Stimulated activated CD8-positive, alpha-beta memory T cell treated with anti-CD3 and anti-CD28 coated beads, Interleukin-4, amount 100 ng/mL, for 1 hour (primary cell): ENCODE results near the gene KIF16B.
"Not testable (repeated sequence)": the region's sequence is repeated elsewhere in the genome, so short reads cannot be mapped to it uniquely, and the experiment has no call there.

ENCODE experiments used
- DNase-seq, 2 donors: peaks; one replicate each; pipeline ENCODE4 v3.0.0-alpha.2; 2020; ENCODE audit warnings: low read depth in 2 of 2, low spot score in 1 of 2

The KIF16B gene

DNA sequence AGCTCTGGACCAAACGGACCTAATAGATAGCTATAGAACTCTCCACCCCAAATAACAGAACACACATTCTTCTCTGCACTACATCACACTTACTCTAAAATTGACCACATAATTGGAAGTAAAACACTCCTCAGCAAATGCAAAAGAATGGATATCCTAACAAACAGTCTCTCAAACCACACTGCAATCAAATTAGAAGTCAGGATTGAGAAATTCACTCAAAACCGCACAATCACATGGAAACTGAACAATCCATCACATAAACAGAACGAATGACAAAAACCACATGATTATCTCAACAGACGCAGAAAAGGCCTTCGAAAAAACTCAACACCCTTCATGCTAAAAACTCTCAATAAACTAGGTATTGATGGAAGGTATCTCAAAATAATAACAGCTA, 50.6 kb downstream of the KIF16B start:
- not testable (repeated sequence) for DNase-seq

DNA sequence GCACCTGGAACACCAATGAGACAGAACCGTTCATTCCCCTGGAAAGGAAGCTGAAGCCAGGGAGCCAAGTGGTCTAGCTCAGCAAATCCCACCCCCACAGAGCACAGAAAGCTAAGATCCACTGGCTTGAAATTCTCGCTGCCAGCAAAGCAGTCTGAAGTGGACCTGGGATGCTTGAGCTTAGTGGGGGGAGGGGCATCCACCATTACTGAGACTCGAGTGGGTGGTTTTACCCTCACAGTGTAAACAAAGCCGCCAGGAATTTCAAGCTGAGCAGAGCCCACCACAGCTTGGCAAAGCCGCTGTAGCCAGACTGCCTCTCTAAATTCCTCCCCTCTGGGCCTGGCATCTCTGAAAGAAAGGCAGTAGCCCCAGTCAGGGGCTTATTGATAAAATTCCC, 53.1 kb downstream of the KIF16B start:
- no peak for DNase-seq

DNA sequence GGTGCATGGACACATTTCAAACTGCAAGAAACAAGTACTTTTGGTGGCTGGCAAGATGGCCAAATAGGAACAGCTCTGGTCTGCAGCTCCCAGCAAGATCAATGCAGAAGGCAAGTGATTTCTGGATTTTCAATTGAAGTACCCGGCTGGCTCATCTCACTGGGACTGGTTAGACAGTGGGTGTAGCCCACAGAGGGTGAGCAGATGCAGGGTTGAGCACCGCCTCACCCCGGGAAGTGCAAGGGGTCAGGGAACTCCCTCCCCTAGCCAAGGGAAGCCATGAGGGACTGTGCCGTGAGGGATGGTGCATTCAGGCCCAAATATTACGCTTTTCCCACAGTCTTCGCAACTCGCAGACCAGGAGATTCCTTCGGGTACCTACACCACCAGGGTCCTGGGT, 53.6 kb downstream of the KIF16B start:
- DNase-seq = not testable (repeated sequence)

DNA sequence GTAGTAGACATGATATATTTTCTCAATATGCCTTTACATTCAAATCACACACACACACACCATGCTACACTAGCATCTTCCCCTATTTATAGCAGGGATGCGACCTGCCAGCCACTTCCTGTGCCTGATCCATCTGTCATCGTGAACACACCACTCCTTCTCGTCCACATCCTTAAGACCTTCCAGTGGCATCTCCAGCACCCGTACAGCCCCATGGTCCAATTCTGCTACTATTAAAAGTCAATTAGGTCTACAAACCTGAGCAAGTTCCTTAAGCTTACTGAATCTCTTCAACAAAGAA, 54.5 kb downstream of the KIF16B start:
- no peak for DNase-seq

DNA sequence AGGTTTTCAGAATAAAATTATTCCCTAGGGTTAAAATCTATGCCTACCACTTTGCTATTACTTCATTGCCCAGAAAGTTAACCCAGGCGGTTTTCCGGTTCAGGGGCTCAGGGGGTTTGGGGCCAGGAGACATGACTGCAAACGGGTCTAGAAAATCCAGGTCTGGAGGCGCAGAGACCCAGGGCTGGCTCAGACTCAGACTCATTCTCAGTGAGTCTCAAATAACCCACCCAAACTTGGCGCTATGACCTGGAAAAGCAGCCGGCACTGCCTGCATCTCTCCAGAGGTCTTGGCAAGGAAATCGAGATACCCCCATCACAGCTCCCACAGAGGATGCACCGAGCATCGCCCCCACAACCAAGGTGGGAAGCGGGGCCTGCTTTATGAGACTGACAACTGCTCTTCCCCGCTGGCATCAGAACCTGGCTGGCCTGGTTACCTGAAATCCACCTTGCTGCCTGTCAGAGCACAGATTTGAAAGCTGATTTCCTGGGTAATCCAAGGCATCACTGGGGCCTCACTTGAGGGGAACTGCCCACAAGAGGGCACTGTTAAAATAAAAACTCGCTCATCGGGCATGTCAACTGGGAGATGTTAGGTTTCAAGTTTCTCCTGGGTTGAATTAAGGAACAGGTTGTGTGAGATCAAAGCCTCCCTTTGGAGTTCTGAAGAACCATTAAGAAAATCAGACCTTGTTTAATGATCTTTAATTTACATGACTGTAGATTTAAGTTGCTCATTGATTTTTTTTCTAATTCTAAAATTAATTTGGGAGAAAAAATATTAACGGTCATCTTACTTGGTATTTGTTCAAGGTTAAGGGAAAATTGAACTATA, 55.1 kb downstream of the KIF16B start:
- DNase-seq = no peak

DNA sequence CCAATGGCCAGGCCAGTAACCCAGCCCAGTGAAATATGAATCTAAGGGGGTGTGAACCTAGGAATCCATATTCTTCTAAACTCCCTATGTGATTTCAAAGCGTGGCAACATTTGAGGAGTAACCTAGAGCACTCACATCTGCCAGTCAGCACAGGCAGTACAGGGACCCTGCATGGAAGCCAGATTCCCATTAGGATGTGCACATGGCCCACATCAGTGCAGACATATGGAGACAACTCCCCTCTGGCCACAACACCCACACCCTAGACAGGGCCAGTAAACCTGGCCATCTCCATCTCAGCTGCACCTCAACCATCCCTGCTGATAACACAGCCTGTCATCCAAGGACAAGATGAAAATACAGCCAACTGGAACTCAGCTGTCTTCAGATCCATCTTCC, 56.5 kb downstream of the KIF16B start:
- no peak for DNase-seq

DNA sequence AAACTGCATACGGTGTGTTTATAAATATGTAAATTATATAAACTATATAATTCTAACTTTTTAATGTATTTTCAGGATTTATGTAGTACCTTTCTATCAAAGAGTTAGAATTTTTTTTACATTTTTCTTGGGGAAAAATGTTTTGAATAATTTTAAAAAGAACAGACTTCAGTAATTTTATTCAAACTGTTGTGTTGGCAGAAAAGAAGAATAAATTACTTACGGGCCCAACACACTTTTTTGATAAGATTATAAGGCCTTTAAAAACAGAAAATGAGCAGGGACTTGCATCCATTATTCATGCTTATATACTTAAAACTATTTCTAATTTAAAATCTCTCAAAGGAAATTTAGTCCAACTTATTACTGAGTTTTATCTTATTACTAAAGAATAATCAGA, 58.2 kb downstream of the KIF16B start:
- no peak for DNase-seq

- DNase-seq = no peak
These were observed 59.1 kb downstream of the KIF16B start for GRCh38 chr20:16514140-16514539.

GRCh38 chr20:16505894-16506293, 67.4 kb downstream of the KIF16B start:
- no peak for DNase-seq

DNA sequence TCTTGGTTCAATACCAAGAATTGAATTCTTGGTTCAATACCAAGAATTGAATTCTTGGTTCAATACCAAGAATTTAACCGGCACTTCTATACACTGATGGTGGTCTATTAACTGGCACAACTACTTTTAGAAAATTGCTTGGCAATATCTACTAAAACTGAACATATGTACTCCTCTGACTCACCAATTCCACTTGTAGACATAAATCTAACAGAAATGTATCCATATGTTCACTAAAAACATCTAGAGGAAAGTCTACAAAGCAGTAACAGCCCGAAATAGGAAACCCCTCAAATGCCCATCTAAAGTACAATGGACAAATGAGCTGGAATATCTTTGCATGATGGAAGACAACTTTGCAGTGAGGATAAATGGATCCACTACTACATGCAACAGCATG, 71.9 kb downstream of the KIF16B start:
- no peak for DNase-seq

DNA sequence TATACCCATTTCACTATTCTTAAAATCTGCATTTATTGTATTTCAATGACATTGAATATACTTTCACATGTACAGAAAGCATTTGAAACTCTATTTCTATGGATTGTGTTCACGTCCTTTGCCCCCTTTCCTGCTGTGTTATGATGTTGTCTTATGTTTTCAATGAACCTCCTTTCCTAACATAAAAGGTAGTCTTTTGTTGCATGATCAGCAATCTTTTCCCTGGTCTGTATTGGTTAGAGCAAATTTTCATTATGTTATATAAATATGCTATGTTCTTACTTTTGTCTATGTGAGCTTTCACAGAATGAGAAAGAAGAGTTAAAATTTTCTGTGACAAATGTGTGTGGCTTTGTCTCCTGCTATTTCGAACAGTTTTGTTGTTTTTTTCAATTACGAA, 73.1 kb downstream of the KIF16B start:
- no peak for DNase-seq

GRCh38 chr20:16498526-16499253, 74.6 kb downstream of the KIF16B start:
- no peak for DNase-seq

- no peak for DNase-seq
These were observed 75.4 kb downstream of the KIF16B start for GRCh38 chr20:16497896-16498295.

DNA sequence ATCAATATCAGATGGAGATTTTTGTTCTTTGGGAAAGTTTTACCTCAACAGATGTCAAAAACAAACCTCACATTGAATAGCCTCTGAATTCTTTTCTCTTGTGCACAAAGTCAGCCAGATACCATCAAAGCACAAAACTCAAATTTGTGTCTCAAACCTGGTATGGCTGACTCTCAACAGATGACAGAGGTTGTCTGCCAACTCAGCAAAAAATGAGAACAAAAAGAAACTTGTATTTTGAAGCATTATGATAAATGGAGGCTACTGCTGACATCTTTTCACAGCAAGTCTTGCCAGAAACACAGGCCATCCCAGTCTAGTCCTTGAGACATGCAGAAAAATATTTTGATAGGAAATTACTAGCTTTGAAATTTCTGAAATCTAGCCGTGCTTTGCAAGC, 79.8 kb downstream of the KIF16B start:
- DNase-seq = no peak

GRCh38 chr20:16491294-16491905, 81.8 kb downstream of the KIF16B start:
- DNase-seq = no peak

DNA sequence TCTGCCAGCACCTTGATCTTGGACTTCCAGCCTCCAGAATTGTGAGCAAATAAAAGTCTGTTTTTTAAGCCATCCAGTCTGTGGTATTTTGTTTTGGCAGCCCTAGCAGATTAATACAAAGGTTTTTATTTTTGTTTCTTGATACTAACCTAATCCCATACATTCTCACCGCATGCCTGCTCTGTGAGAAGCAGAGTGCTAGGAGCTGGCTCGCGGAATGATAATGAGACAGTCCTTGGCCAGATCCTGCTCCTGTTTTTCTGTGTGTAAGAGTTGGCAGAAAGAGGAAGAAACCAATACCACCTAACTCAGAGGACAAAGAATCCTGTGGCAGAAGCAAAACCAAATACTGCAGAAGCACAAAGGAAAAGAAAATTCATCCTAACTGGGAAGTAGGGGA, 82.6 kb downstream of the KIF16B start:
- no peak for DNase-seq

- DNase-seq = no peak
These were observed 84.6 kb downstream of the KIF16B start for GRCh38 chr20:16488616-16489015.

GRCh38 chr20:16488086-16488485, 85.2 kb downstream of the KIF16B start:
- no peak for DNase-seq

- DNase-seq = no peak
These were observed 86.7 kb downstream of the KIF16B start for GRCh38 chr20:16486532-16486931.

DNA sequence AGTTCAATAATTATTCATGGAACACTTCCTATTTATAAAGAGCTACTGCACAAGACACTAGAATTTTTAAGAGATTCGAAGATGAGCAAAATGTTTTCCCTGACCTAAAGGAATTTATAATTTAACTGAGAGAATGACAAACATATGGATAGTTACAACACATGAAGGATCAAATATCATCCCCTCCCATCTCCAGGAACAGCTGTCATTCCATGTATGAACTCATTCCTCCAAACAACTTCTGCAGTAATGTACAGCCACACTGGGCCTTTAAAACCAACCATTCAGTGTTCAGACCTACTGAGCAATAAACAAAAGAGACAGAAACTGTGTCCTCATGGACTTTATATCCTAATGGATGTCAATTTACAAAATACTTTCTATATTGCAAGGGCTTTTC, 87.8 kb downstream of the KIF16B start:
- no peak for DNase-seq

- DNase-seq = no peak
These were observed 90.2 kb downstream of the KIF16B start for GRCh38 chr20:16483024-16483423.

DNA sequence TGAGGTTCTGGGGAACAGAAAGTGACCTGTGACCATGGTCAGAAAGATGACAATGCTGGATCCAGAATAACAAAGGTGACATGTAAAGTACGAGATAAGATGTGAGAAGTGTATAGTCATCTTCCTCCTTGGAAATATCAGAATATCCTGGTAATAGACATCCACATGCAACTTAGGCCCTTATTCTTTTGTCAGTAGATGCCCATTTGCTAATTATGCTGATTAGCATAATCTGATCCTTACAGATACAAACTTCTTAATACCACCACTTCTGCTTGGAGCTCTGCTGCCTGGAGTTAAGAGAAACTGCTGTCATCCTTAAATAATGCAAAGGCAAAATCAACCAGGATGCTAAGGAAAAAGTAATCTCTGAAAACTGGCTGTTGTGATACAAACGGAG, 91.3 kb downstream of the KIF16B start:
- DNase-seq = no peak
